Measurements from ENCODE around the gene SLC39A12.

Gene SLC39A12

DNA sequence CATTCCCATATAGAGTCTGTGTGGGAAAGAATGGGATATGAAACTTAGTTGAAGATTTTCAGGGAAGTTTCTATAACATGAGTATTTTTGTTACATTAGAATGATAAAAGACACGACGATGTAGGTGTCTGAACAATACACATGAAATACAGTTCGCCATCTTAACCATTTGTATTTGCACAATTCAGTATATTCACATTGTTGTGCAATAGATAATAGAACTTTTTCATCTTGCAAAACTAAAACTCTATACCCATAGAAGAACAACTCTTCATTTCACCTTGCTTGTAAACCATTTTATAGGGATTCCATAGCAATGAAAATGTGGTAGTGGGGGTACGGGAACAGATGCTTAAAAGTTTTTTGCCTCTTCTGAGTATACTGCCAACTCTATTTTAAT is 32.8 kb downstream of the SLC39A12 start:
- no peak for TF ChIP-seq CTCF (IDR thresholded peaks at IDR 0.05; ENCODE audit: control insufficient read depth, extremely low read depth, insufficient read depth)
- DNase-seq (ENCODE audit: low read depth): no peak
- no peak overlapping the region for H3K4me3 ChIP-seq (ENCODE audit: low read depth, low read length)

GRCh38 chr10:17989908-17990767 is 38.4 kb downstream of the SLC39A12 start:
- TF ChIP-seq CTCF (IDR thresholded peaks at IDR 0.05; ENCODE audit: control insufficient read depth, extremely low read depth, insufficient read depth): no peak
- H3K4me3 ChIP-seq (ENCODE audit: low read depth, low read length): no peak overlapping the region
- no peak for DNase-seq (ENCODE audit: low read depth)

- no peak for DNase-seq (ENCODE audit: low read depth)
- H3K4me3 ChIP-seq (ENCODE audit: low read depth, low read length): no peak overlapping the region
- no peak for TF ChIP-seq CTCF (IDR thresholded peaks at IDR 0.05; ENCODE audit: control insufficient read depth, extremely low read depth, insufficient read depth)
Observed at GRCh38 chr10:17992266-17992665, 40.5 kb downstream of the SLC39A12 start.

- DNase-seq (ENCODE audit: low read depth): no peak
- no peak for TF ChIP-seq CTCF (IDR thresholded peaks at IDR 0.05; ENCODE audit: control insufficient read depth, extremely low read depth, insufficient read depth)
- H3K4me3 ChIP-seq (ENCODE audit: low read depth, low read length): no peak overlapping the region
Observed at GRCh38 chr10:17993361-17993760, 41.6 kb downstream of the SLC39A12 start.

DNA sequence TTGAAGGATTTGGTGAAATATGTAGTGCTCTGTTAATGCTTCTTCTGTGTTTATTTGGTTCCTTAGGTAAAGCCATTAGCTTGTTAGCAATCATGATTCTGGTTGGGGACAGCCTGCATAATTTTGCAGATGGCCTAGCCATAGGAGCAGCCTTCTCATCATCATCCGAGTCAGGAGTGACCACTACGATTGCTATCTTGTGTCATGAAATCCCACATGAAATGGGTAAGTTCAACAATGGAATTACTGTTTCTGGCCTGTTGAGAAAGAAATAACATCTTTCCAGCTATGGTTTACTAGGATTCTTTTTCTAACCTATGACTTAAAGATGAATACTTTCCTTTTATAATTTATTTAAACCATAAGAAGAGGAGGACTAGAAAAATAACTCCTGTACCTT is 48.9 kb downstream of the SLC39A12 start:
- no peak overlapping the region for H3K4me3 ChIP-seq (ENCODE audit: low read depth, low read length)
- DNase-seq (ENCODE audit: low read depth): no peak
- no peak for TF ChIP-seq CTCF (IDR thresholded peaks at IDR 0.05; ENCODE audit: control insufficient read depth, extremely low read depth, insufficient read depth)

- TF ChIP-seq CTCF (IDR thresholded peaks at IDR 0.05; ENCODE audit: control insufficient read depth, extremely low read depth, insufficient read depth): no peak
- no peak for DNase-seq (ENCODE audit: low read depth)
- no peak overlapping the region for H3K4me3 ChIP-seq (ENCODE audit: low read depth, low read length)
Observed at GRCh38 chr10:18005445-18005780, 53.7 kb downstream of the SLC39A12 start.

Data from LNCaP clone FGC (cell line).